Activated CD4-positive, alpha-beta T cell treated with anti-CD3 and anti-CD28 coated beads, Interleukin-2, amount 10 ng/mL, durations not matched to agents 24 days and 14 days (primary cell): ENCODE data around the gene KIAA0753. TPM values are rescaled to one million over a fixed set of nuclear protein-coding genes. Genes with fewer than 3 reads are reported as not detected.
"Not testable (repeated sequence)": the region's sequence is repeated elsewhere in the genome, so short reads cannot be mapped to it uniquely, and the experiment has no call there.

Experiments used
- DNase-seq: peaks from one replicate; pipeline ENCODE4 v3.0.0; 2022
- H3K27ac Mint-ChIP-seq: one replicate; pipeline ENCODE4 v1.8.0; 2022; ENCODE audit warnings: mild to moderate bottlenecking, mixed read lengths
- H3K27me3 Mint-ChIP-seq: one replicate; pipeline ENCODE4 v1.8.0; 2022; ENCODE audit warnings: mixed read lengths
- H3K36me3 Mint-ChIP-seq: one replicate; pipeline ENCODE4 v1.8.0; 2022; ENCODE audit warnings: low read depth, mild to moderate bottlenecking, mixed read lengths
- H3K4me1 Mint-ChIP-seq: one replicate; pipeline ENCODE4 v1.8.0; 2021; ENCODE audit warnings: mixed read lengths
- H3K4me3 Mint-ChIP-seq: one replicate; pipeline ENCODE4 v1.8.0; 2022; ENCODE audit warnings: mild to moderate bottlenecking, moderate library complexity, mixed read lengths
- H3K9me3 Mint-ChIP-seq: one replicate; pipeline ENCODE4 v1.8.0; 2021; ENCODE audit warnings: mixed read lengths
- intact Hi-C: fragments of 100-400 bp; cut with micrococcal nuclease; formaldehyde crosslinking; loops from one replicate; pipeline ENCODE4 v1.15.1; 2023
- total RNA-seq: library from RNA; stranded (reverse); gene quantifications from 2 replicates; pipeline ENCODE4 v1.2.3, GENCODE V29; 2022

KIAA0753 gene
- total RNA-seq, 1 donor from 2014 or later, result 23.9 TPM

DNA sequence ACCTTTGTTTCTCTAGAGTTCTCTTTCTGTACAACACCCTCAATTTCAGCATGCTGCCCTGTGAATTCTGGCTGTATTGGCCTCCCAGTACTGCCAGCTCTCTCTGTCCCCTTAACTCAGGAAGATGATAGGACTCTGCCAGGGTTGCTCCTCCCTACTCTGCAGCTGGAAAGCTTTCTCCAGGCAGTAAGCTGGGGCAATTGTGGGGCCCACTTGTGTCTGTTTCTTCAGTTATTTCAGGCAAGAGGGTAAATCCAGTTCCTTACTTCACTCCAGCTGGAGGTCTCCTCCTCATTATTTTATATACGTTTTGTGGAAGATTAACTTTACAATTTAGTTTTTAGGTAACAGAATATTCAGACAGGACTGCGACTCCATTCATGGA, 20.9 kb upstream of the KIAA0753 start:
- intact Hi-C loops, result loop anchor here (10.0 kb wide), 1 partner anchor 93 kb away; the partner anchor contains the start of gene XAF1
- Mint-ChIP-seq H3K27me3 (peaks cover 23% of the 10 kb centered on the region), H3K36me3 (peaks cover 9% of the 10 kb centered on the region), H3K27ac (no peak overlapping the region), H3K9me3 (no peaks in the 10 kb centered on the region), H3K4me1 (peaks cover 33% of the 10 kb centered on the region), H3K4me3 (no peak overlapping the region)
- no peak for DNase-seq

DNA sequence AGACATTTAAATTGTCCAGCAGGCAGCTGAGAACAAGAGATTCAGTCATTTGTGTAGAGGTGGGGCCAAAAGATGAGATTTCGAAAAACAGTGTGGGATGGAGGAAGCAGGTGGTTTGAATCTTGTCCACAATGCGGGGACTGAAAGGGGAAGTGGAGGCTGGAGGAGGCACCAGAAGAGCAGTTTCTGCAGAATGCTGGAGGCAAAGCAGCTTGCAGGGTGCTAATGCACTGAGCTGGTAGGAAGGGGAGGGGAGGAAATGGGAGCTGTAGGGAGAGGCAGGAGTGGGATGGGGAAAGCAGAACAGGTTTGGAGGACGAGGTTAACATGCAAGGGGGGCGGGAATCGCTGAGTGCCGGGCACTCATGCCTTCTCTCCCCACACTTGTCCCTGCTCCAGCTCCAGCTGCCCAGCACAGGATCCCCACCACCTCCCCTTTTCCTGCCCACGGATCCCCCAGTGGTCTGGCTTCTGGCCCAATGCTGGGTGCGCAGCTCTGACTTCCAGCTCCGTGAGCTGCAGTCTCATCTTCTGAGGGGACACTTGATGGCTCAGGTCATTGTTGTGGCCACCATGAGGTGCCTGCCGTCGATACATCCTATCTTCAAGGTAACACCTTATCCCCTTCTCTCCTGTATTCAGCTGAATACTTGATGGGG, 20.4 kb upstream of the KIAA0753 start:
- H3K36me3 Mint-ChIP-seq, result peaks cover 9% of the 10 kb centered on the region
- peak overlapping the region; percentile 58 for H3K4me3 Mint-ChIP-seq
- peaks cover 33% of the 10 kb centered on the region for H3K4me1 Mint-ChIP-seq
- no peaks in the 10 kb centered on the region for H3K9me3 Mint-ChIP-seq
- DNase-seq, result peak; percentile 71
- peaks cover 23% of the 10 kb centered on the region for H3K27me3 Mint-ChIP-seq
- intact Hi-C loops, result loop anchor here (10.0 kb wide), 1 partner anchor 94 kb away; the partner anchor contains the start of gene XAF1
- peak overlapping the region; percentile 27 for H3K27ac Mint-ChIP-seq

DNA sequence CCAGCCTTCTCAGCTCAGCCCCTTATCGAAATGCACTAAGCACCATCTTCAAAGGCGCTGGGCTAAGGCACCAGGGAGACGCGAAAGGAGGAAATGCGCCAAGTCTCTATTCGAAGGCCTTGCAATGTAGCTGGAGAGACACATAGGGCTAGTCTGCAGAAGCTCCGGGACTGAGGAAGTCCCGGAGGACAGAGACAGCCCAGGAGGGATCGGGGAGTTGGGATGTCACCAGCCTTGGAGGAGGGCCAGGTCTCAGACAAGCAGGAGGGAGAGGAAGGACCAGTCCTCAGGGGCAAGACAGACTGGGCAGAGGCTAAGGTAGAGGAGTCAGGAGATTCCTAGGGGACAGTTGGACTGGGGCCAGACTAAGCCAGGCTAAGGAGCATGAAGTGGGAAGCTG, 19.6 kb upstream of the KIAA0753 start:
- Mint-ChIP-seq H3K27ac (no peak overlapping the region), H3K27me3 (peaks cover 30% of the 10 kb centered on the region), H3K4me1 (peaks cover 39% of the 10 kb centered on the region), H3K36me3 (peaks cover 9% of the 10 kb centered on the region), H3K9me3 (no peaks in the 10 kb centered on the region), H3K4me3 (peak overlapping the region; percentile 26)
- DNase-seq, result no peak
- intact Hi-C loops, result loop anchor here (10.0 kb wide), 1 partner anchor 95 kb away; the partner anchor contains the start of gene XAF1

DNA sequence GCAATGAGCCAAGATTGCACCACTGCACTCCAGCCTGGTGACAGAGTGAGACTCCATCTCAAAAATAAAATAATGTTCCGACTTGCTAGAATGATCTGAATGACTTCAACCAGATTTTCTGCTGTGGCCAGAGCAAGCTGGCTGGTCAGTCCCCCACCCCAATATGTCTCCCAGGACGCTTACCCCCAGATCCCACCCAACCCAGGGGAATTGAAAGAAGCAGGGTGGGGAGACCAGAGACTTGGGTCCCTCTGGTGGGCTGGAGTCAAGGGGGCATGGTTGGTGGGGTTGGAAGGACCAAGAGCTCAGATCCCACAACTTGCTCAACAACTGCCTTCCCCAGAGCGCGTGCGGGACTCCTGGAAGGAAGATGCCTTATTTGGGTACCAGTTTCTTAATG, 17.9 kb upstream of the KIAA0753 start:
- DNase-seq, H3K27ac Mint-ChIP-seq, H3K36me3 Mint-ChIP-seq, H3K9me3 Mint-ChIP-seq, intact Hi-C loops: not testable (repeated sequence)
- peaks cover 34% of the 10 kb centered on the region for H3K27me3 Mint-ChIP-seq
- H3K4me1 Mint-ChIP-seq, result peaks cover 47% of the 10 kb centered on the region
- peak overlapping the region; percentile 91 for H3K4me3 Mint-ChIP-seq

DNA sequence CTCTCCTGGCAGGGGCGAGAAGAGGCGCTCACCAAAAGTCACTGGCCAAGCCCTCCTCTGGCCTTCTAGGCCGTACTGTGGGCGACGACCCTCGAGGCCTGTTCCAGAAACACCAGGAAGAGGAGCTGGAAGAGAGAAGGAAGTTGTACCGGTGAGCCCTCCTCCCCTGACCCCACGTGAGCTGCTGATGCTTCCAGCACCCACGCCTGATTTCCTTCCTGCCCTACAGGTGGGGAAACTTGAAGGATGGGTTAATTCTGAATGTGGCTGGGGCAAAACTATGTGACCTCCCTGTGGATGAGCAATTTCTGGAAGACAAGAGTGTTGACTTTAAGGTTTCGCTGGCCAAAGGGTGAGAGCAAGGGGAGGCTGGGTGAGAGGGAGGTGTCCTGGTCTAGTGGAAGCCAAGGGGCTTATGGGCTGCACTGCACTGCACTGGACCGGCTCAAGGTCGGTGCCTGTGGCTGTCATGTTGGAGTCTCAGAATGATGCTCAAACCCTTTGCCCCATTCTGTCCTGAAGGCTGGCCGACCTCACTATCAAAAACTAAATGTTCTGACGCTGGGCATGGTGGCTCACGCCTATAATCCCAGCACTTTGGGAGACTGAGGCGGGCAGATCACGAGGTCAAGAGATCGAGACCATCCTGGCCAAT, 17.2 kb upstream of the KIAA0753 start:
- no peak for DNase-seq
- Mint-ChIP-seq H3K4me3 (peak overlapping the region; percentile 91), H3K4me1 (peaks cover 52% of the 10 kb centered on the region), H3K9me3 (no peaks in the 10 kb centered on the region), H3K27ac (peak overlapping the region; percentile 62), H3K27me3 (peaks cover 35% of the 10 kb centered on the region), H3K36me3 (peaks cover 9% of the 10 kb centered on the region)
- intact Hi-C loops, result no loop called here

DNA sequence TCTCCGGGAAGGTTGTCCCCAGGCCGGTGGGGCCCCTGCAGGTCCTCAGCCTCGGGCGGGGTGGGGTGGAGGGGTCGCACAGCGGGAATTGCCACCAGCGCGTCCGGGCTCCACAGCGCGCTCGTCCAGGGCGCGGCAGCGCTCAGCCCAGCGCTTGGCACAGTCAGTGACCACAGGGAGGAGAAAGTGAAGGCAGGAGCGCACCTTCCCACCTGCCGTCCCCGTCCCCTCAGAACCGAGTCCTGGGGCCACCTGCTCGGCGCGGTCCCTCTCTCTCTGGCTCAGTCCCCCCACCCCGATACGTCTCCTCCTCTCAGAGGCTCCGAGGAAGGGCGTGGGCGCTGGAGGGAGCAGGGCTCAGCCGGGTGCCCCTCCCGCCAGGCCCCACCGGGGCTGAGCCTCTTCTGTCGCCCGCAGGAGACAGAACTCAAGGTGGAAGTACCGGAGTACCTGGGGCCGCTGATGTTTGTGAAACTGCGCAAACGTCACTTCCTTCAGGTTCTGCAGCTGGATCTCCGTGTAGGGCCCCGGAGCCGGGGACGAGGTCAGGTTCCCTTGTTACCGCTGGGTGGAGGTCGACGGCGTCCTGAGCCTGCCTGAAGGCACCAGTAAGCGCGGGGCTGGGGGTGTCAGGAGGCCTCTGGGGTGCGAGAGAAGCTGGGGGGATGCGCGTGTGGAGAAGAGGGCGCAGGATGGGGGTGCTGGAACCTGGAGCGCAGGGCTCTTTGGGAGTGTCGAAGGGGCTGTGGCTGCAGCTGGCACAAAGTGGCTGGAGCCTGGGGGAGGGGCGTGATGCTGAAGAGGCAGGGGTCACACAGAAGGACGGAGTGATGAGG, 16.5 kb upstream of the KIAA0753 start:
- Mint-ChIP-seq H3K4me3 (peak overlapping the region; percentile 91), H3K27me3 (peaks cover 29% of the 10 kb centered on the region)

DNA sequence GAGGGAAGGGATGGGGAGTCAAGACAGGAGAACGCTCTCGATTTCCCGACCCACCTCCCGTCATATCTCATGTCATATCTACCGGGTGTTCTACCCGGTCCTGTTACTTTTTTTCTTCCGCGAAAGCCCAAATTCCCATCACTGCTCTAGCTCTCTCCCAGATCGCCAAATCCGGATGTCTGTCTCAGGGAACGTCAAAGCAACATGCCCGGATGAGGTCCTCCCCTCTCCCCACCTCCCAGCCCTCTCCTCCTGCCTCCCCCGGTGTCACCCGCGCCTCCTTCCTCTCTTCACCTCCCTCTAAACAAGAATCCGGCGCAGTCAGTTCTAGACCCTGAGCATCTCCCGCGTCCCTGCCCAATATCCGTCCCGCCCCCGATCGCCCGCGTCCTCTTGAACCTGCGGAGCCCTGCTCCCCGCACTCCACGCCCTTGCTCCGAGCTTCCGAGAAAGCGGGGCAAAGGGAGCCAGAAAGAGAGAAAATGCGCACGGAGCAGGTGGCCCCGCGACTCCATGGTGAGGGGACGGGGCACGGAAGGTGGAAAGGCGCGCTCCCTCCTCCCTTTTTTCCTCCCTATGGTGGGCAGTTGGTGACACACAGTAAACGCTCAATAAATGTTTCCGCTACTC, 15.3 kb upstream of the KIAA0753 start:
- DNase-seq, result peak; percentile 78
- H3K27ac Mint-ChIP-seq, result peak overlapping the region; percentile 32
- H3K36me3 Mint-ChIP-seq, H3K9me3 Mint-ChIP-seq, intact Hi-C loops: not testable (repeated sequence)
- H3K27me3 Mint-ChIP-seq, result peaks cover 25% of the 10 kb centered on the region
- peaks cover 49% of the 10 kb centered on the region for H3K4me1 Mint-ChIP-seq
- H3K4me3 Mint-ChIP-seq, result peak overlapping the region; percentile 83

More for the DNA sequence above, 16.5 kb upstream of the KIAA0753 start:
- peaks cover 58% of the 10 kb centered on the region for H3K4me1 Mint-ChIP-seq
- intact Hi-C loops, H3K9me3 Mint-ChIP-seq, H3K36me3 Mint-ChIP-seq: not testable (repeated sequence)
- peak overlapping the region; percentile 62 for H3K27ac Mint-ChIP-seq
- peak; percentile 90 for DNase-seq

DNA sequence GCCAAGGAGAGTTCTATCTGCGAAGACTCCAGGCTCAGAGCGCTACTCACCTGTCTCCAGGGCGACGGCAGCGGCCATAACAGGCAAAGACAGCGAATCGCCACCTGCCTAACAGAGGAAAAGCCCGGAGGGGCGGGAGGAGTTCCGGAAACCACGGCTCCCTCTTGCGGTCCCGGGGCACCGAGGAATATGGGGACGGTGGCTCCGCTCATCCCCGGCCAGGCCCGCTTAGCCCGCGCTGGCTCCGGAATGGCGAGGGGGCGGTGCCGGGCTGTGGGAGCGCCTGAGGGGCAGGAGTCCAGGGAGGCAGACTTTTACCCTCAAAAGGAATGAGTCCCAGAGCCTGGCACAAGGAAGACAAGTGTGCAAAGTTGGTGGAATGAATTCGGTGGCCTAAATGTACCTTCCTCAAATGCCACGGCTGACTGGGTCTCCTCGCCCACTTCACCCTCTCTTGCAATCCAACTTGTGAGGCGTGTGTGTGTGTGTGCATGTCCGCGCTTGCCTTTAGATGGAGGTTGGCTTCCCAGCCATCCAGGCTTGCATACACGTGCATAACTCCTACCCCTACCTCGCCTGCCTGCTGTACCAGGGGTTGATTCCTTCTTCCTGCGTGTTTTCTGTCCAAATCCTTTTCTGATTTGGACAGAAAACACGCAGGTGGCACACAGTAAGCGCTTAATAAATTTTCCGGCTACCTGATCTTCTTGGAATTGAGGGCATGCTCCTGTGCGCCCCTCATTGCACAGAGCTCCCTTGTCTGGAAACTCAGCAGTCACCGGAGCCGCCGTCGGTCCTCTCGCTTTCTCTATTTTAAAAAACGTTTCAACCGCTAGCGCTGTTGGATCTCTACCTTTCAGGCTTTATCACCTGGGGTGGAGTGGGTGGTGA, 14.6 kb upstream of the KIAA0753 start:
- peak overlapping the region; percentile 83 for H3K4me3 Mint-ChIP-seq
- H3K27ac Mint-ChIP-seq, result peak overlapping the region; percentile 32
- peaks cover 21% of the 10 kb centered on the region for H3K27me3 Mint-ChIP-seq
- no peaks in the 10 kb centered on the region for H3K9me3 Mint-ChIP-seq
- no peak for DNase-seq
- peaks cover 5% of the 10 kb centered on the region for H3K36me3 Mint-ChIP-seq
- peaks cover 47% of the 10 kb centered on the region for H3K4me1 Mint-ChIP-seq
- intact Hi-C loops, result loop anchor here (5.0 kb wide), 1 partner anchor 1168 kb away; the partner anchor contains the start of genes DERL2 and MIS12

DNA sequence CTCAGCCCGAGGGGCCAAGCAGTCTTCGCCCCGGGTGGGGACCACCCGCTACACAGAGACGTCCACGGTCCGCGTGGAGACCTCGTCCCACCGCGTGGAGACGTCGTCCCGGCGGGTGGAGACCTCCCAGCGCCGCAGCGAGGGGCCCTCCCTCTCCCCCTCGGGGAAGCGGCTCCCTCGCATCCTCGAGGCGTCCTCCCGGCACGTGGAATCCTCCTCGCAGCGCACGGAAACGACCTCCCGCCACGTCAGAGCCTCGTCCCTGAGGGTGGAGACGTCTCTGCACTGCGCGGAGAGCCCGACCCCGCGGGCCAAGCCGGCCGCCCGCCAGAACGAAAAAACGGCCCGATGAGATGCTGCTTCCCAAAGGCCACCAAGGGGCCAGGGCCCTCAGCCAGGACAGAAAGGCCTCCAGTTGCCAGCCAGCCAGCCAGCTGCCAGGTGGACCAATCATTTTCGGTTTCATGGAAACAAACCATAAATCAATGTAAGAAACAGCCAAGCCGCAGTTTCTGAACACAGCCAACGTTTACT, 11.5 kb upstream of the KIAA0753 start:
- Mint-ChIP-seq H3K4me1 (peaks cover 49% of the 10 kb centered on the region), H3K27me3 (peaks cover 16% of the 10 kb centered on the region), H3K36me3 (peaks cover 22% of the 10 kb centered on the region), H3K4me3 (peak overlapping the region; percentile 93), H3K27ac (peak overlapping the region; percentile 35), H3K9me3 (no peaks in the 10 kb centered on the region)
- peak; percentile 79 for DNase-seq
- intact Hi-C loops, result loop anchor here (1.0 to 5.0 kb wide), 3 partner anchors 12 to 1165 kb away; partner anchors contain the start of genes DERL2, KIAA0753 and MIS12

DNA sequence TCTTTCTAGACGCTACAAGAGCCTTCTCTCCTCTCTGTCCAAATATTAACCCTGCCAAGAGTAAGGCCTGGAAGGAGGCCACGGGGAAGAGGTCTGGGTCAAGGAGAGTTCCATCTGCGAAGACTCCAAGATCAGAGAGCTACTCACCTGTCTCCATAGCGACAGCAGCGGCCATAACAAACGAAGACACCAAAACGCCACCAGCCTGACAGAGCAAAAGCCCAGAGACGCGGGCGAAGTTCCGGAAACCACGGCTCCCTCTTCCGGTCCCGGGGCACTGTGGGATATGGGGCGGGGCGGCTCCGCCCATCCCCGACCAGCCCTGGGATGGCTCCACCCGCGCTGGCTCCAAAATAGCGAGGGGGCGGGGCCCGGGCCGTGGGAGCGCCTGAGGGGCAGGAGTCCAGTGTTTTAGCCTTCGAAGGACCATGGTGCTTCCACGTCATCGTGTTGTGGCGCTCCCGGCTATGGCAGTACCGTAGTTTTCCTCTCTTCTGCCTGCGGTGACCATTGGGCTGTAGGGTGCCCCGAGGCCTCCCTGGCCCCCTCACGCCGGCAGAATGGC, 10.9 kb upstream of the KIAA0753 start, which contains the start of the genes C17orf100 and MED31:
TSS of gene C17orf100 (plus strand) at position 409 of the 565 bp plus-strand sequence. CDS start at position 561, 152 bp downstream.
TSS of gene MED31 (minus strand) at position 252 of the 565 bp plus-strand sequence. CDS start at position 175, 77 bp downstream.
- intact Hi-C loops, result loop anchor here (1.0 to 5.0 kb wide), 3 partner anchors 11 to 1164 kb away; partner anchors contain the start of genes DERL2, KIAA0753 and MIS12
- peak within 1 kb of the TSS; percentile 99 for H3K27ac Mint-ChIP-seq
- peaks cover 26% of the 10 kb centered on the region for H3K36me3 Mint-ChIP-seq
- H3K9me3 Mint-ChIP-seq, result no peaks in the 10 kb centered on the region
- peak; percentile 99 for DNase-seq
- peaks cover 50% of the 10 kb centered on the region for H3K4me1 Mint-ChIP-seq
- H3K4me3 Mint-ChIP-seq, result peak within 1 kb of the TSS; percentile 93
- H3K27me3 Mint-ChIP-seq, result peaks cover 16% of the 10 kb centered on the region

DNA sequence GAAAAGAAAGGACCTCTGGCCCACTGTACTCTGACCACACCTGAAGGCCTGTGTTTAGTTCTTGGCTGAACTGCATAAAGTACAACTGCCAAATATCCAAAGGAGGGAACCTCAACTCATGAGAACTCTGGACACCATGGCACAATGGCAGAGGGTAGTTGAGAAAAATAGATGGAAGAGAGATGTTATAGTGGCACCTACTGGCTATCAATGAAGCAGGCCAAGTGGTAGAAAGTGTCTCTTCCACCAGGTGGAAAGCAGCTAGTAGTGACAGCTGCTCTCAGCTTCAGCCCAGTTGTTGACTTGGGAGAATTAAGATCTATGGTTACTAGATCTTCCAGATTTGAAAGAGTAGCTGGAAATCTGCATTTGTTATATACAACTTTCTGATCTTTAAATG, 7.7 kb upstream of the KIAA0753 start:
- Mint-ChIP-seq H3K4me1 (peaks cover 57% of the 10 kb centered on the region), H3K9me3 (no peaks in the 10 kb centered on the region), H3K36me3 (peaks cover 47% of the 10 kb centered on the region), H3K27me3 (peaks cover under 1% of the 10 kb centered on the region), H3K4me3 (no peak overlapping the region), H3K27ac (no peak overlapping the region)
- intact Hi-C loops, result loop anchor here (2.0 to 10.0 kb wide), 3 partner anchors 175 to 1063 kb away; partner anchors contain the start of genes NLRP1 and PIMREG
- DNase-seq, result no peak
